Gastrocnemius medialis (tissue), 4 donors: ENCODE results near the gene OR5B12.
"Not testable (repeated sequence)": the region's sequence is repeated elsewhere in the genome, so short reads cannot be mapped to it uniquely, and the experiment has no call there.

Experiments used
- POLR2A ChIP-seq, 2 donors: fragments of 450-650 bp; IDR thresholded peaks; one replicate each; pipeline ENCODE4 v1.6.1; 2017; ENCODE audit warnings: antibody characterized with exemption in 2 of 2, mild to moderate bottlenecking in 2 of 2, moderate library complexity in 2 of 2
- TF ChIP-seq, protein P1 (sequence below), 5 experiments: fragments of 450-650 bp in 3 of 5; fragments of 200-600 bp in 2 of 5; sonication (generic) in 2 of 5; IDR thresholded peaks in 4 of 5; conservative IDR thresholded peaks in 1 of 5; 1 replicate in 4 of 5; 2 replicates in 1 of 5; pipeline ENCODE4 v1.5.1; 2016 to 2019; ENCODE audit warnings: antibody characterized with exemption in 5 of 5, mild to moderate bottlenecking in 3 of 5, moderate library complexity in 3 of 5

DNA sequence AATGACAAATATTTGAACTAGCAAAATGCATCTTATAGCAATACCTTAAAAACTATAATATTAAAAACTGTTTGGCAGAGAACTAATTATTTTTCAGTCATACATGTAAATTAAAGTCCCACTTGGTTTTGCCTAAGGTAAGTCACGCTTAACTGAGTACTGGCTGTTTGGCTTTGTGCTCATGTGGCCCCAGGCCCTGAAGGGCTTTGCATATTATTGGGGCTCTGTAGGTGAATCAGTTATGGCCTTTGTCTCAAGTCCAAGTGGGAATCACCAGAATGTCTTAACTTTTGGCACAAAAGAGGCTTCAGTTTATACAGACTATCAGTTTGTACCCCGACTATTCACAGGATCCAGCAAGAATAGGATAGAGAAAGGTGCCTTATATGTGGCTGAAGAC, 42.4 kb downstream of the OR5B12 start:
- not testable (repeated sequence) for TF ChIP-seq POLR2A (IDR thresholded peaks at IDR 0.05)
- TF ChIP-seq, protein P1, sequence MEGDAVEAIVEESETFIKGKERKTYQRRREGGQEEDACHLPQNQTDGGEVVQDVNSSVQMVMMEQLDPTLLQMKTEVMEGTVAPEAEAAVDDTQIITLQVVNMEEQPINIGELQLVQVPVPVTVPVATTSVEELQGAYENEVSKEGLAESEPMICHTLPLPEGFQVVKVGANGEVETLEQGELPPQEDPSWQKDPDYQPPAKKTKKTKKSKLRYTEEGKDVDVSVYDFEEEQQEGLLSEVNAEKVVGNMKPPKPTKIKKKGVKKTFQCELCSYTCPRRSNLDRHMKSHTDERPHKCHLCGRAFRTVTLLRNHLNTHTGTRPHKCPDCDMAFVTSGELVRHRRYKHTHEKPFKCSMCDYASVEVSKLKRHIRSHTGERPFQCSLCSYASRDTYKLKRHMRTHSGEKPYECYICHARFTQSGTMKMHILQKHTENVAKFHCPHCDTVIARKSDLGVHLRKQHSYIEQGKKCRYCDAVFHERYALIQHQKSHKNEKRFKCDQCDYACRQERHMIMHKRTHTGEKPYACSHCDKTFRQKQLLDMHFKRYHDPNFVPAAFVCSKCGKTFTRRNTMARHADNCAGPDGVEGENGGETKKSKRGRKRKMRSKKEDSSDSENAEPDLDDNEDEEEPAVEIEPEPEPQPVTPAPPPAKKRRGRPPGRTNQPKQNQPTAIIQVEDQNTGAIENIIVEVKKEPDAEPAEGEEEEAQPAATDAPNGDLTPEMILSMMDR (IDR thresholded peaks at IDR 0.05 in 4 of 5, conservative IDR thresholded peaks at IDR 0.05 in 1 of 5) = not testable (repeated sequence)
